Measurements from ENCODE around the gene BRICD5. TPM values are rescaled to one million over a fixed set of nuclear protein-coding genes. Genes with fewer than 3 reads are reported as not detected.
A peak's percentile ranks its signal among the peaks of the same experiment; 100 is the strongest.

Gene BRICD5
- total RNA-seq, 4 donors from 2014 or later: 1.2 to 6.8 (median 5.7) TPM

- no peaks in the 10 kb centered on the region for H3K27me3 ChIP-seq
- peaks cover 8 to 22% (median 18%) of the 10 kb centered on the region in 4 donors for H3K36me3 ChIP-seq
- DNase-seq (ENCODE audit: extremely low spot score): no peak
- peak overlapping the region; percentile 79 to 89 (median 85) for H3K4me3 ChIP-seq
- H3K27ac ChIP-seq (replicated peaks in 1 of 4): peak overlapping the region; percentile 86 to 93 (median 90)
- H3K9me3 ChIP-seq: no peaks in the 10 kb centered on the region
- WGBS: under 1% methylated on average over 36 of the region's 98 CpGs
- intact Hi-C loops (cut with DNase I): loop anchor here (5.0 kb wide), 1 partner anchor 52 kb away; no protein-coding TSS in a partner anchor
- TF ChIP-seq CTCF (IDR thresholded peaks at IDR 0.05) (no peak), POLR2A (IDR thresholded peaks at IDR 0.05; ENCODE audit: low read depth) (no peak), EP300 (IDR thresholded peaks at IDR 0.05) (no peak), POLR2AphosphoS5 (IDR thresholded peaks at IDR 0.05) (no peak)
- H3K4me1 ChIP-seq: peaks cover 26 to 39% (median 35%) of the 10 kb centered on the region in 4 donors
Measured at GRCh38 chr16:2213817-2214718, 3.4 kb upstream of the BRICD5 start.

- peak overlapping the region in 3 of 4 donors; percentile 79 to 87 (median 83) for H3K4me3 ChIP-seq
- peaks cover 19 to 36% (median 32%) of the 10 kb centered on the region in 4 donors for H3K36me3 ChIP-seq
- intact Hi-C loops (cut with DNase I): loop anchor here (5.0 kb wide), 1 partner anchor 50 kb away; no protein-coding TSS in a partner anchor
- no peak for DNase-seq (ENCODE audit: extremely low spot score)
- no peaks in the 10 kb centered on the region for H3K27me3 ChIP-seq
- peak overlapping the region in 2 of 4 donors; percentile 1 to 18 for H3K27ac ChIP-seq (replicated peaks in 1 of 4)
- 73% methylated on average over 10 of the region's 19 CpGs for WGBS
- TF ChIP-seq CTCF (IDR thresholded peaks at IDR 0.05) (no peak), POLR2A (IDR thresholded peaks at IDR 0.05; ENCODE audit: low read depth) (peak; percentile 52)
- H3K9me3 ChIP-seq: no peaks in the 10 kb centered on the region
- H3K4me1 ChIP-seq: peaks cover 26 to 39% (median 37%) of the 10 kb centered on the region in 4 donors
Measured at GRCh38 chr16:2212362-2213324, 2.0 kb upstream of the BRICD5 start.

- Histone ChIP-seq H3K27me3 (no peaks in the 10 kb centered on the region), H3K27ac (replicated peaks in 1 of 4) (peak overlapping the region in 1 of 4 donors; percentile 1), H3K36me3 (peaks cover 20 to 43% (median 39%) of the 10 kb centered on the region in 4 donors), H3K4me3 (no peak overlapping the region), H3K9me3 (no peaks in the 10 kb centered on the region), H3K4me1 (peaks cover 26 to 46% (median 41%) of the 10 kb centered on the region in 4 donors)
- DNase-seq (ENCODE audit: extremely low spot score): no peak
- TF ChIP-seq CTCF (IDR thresholded peaks at IDR 0.05): no peak
- no peak for TF ChIP-seq EP300 (IDR thresholded peaks at IDR 0.05)
- TF ChIP-seq POLR2A (IDR thresholded peaks at IDR 0.05; ENCODE audit: low read depth): no peak
- no peak for TF ChIP-seq POLR2AphosphoS5 (IDR thresholded peaks at IDR 0.05)
- 79% methylated on average over 4 of the region's 11 CpGs for WGBS
- intact Hi-C loops (cut with DNase I): loop anchor here (5.0 kb wide), 1 partner anchor 50 kb away; no protein-coding TSS in a partner anchor
Measured at GRCh38 chr16:2211923-2212347, 1.3 kb upstream of the BRICD5 start.

GRCh38 chr16:2210009-2210332 is 692 bp downstream of the BRICD5 start:
- WGBS: no CpG with 5 or more reads among the region's 17 CpGs
- Histone ChIP-seq H3K27me3 (no peaks in the 10 kb centered on the region), H3K9me3 (no peaks in the 10 kb centered on the region), H3K4me3 (no peak overlapping the region), H3K4me1 (peaks cover 37 to 51% (median 44%) of the 10 kb centered on the region in 4 donors), H3K27ac (replicated peaks in 1 of 4) (no peak overlapping the region), H3K36me3 (peaks cover 20 to 49% (median 45%) of the 10 kb centered on the region in 4 donors)
- DNase-seq (ENCODE audit: extremely low spot score): no peak
- intact Hi-C loops (cut with DNase I): loop anchor here (5.0 kb wide), 1 partner anchor 48 kb away; no protein-coding TSS in a partner anchor
- no peak for TF ChIP-seq EP300 (IDR thresholded peaks at IDR 0.05)
- TF ChIP-seq POLR2AphosphoS5 (IDR thresholded peaks at IDR 0.05): no peak
- TF ChIP-seq CTCF (IDR thresholded peaks at IDR 0.05): no peak
- no peak for TF ChIP-seq POLR2A (IDR thresholded peaks at IDR 0.05; ENCODE audit: low read depth)
